IMR-90 (cell line): Measurements from ENCODE around the gene GLDC. TPM values are rescaled to one million over a fixed set of nuclear protein-coding genes. Genes with fewer than 3 reads are reported as not detected.
A peak's percentile ranks its signal among the peaks of the same experiment; 100 is the strongest.

Source experiments
- ATAC-seq: fragments of 200-7000 bp; cut with Tn5 transposase; 2 replicates; pipeline ENCODE4 v1.9.1; 2020; ENCODE audit warnings: low read depth, mild to moderate bottlenecking, moderate library complexity
- BruUV-seq: library from RNA; stranded (reverse); fragments of 400-500 nt; replicated peaks from 2 replicates; lab custom pipeline; 2021; lab: Mats Ljungman, UMichigan
- CTCF ChIA-PET: fragments of 300-600 bp; formaldehyde crosslinking; extraction: SDS; loops from one replicate; lab custom pipeline; 2021; ENCODE audit warnings: antibody characterized with exemption; lab: Yijun Ruan, JAX
- POLR2A ChIA-PET: fragments of 300-600 bp; sonication (Branson Sonifier 250); formaldehyde crosslinking; loops from one replicate; lab custom pipeline; 2022; ENCODE audit warnings: antibody characterized with exemption; ENCODE audit not compliant: unreplicated experiment; lab: Charles Lee
- DNase-seq: peaks from one replicate; pipeline ENCODE4 v3.0.0; 2013
- H2AFZ ChIP-seq: replicated peaks from 2 replicates; pipeline ENCODE3; 2013; ENCODE audit warnings: low read length, mild to moderate bottlenecking; ENCODE audit not compliant: poor library complexity
- H2AK5ac ChIP-seq: 2 replicates; pipeline ENCODE4 v1.6.1; 2013; ENCODE audit warnings: low read depth, low read length, inconsistent platforms
- H2AK9ac ChIP-seq: replicated peaks from 2 replicates; pipeline ENCODE3; 2013; ENCODE audit warnings: mild to moderate bottlenecking, low read depth, low read length, moderate library complexity; ENCODE audit not compliant: poor library complexity
- H2BK120ac ChIP-seq: 2 replicates; pipeline ENCODE4 v1.6.1; 2013; ENCODE audit warnings: low read depth, low read length, inconsistent platforms
- H2BK15ac ChIP-seq: 3 replicates; pipeline ENCODE4 v1.6.1; 2013; ENCODE audit warnings: low read depth, low read length, inconsistent platforms
- H2BK20ac ChIP-seq: 2 replicates; pipeline ENCODE4 v1.6.1; 2013; ENCODE audit warnings: low read depth, mild to moderate bottlenecking, inconsistent platforms, low read length, moderate library complexity
- H2BK5ac ChIP-seq: 2 replicates; pipeline ENCODE4 v1.6.1; 2013; ENCODE audit warnings: mild to moderate bottlenecking, low read depth, low read length, inconsistent platforms; ENCODE audit not compliant: poor library complexity, severe bottlenecking
- H3K14ac ChIP-seq: replicated peaks from 2 replicates; pipeline ENCODE4 v1.6.1; 2013; ENCODE audit warnings: low read depth, low read length, inconsistent platforms
- H3K18ac ChIP-seq: 2 replicates; pipeline ENCODE4 v1.6.1; 2013; ENCODE audit warnings: low read depth, low read length, control low read depth
- H3K23ac ChIP-seq: 2 replicates; pipeline ENCODE4 v1.6.1; 2013; ENCODE audit warnings: low read depth, low read length, inconsistent platforms
- H3K27ac ChIP-seq: 2 replicates; pipeline ENCODE4 v1.5.1; 2013; ENCODE audit warnings: mild to moderate bottlenecking, control low read depth, low read length; ENCODE audit not compliant: insufficient read depth
- H3K27me3 ChIP-seq: 2 replicates; pipeline ENCODE4 v1.6.1; 2013; ENCODE audit warnings: low read length; ENCODE audit not compliant: control insufficient read depth, insufficient read depth
- H3K36me3 ChIP-seq: 2 replicates; pipeline ENCODE4 v1.6.1; 2013; ENCODE audit warnings: low read length, mixed read lengths; ENCODE audit not compliant: control insufficient read depth, insufficient read depth
- H3K4ac ChIP-seq: 2 replicates; pipeline ENCODE4 v1.6.1; 2013; ENCODE audit warnings: low read depth, low read length, inconsistent platforms
- H3K4me1 ChIP-seq: 2 replicates; pipeline ENCODE4 v1.6.1; 2013; ENCODE audit warnings: low read length, mixed read lengths; ENCODE audit not compliant: control insufficient read depth, insufficient read depth
- H3K4me2 ChIP-seq: 2 replicates; pipeline ENCODE4 v1.6.1; 2013; ENCODE audit warnings: low read depth, mild to moderate bottlenecking, control low read depth, low read length, moderate library complexity
- H3K4me3 ChIP-seq: 2 replicates; pipeline ENCODE4 v1.5.1; 2013; ENCODE audit warnings: low read depth, mild to moderate bottlenecking, control low read depth, low read length, moderate library complexity; ENCODE audit not compliant: insufficient read depth
- H3K56ac ChIP-seq: 2 replicates; pipeline ENCODE4 v1.6.1; 2013; ENCODE audit warnings: low read length, inconsistent platforms; ENCODE audit not compliant: insufficient read depth; ENCODE audit errors: extremely low read depth
- H3K79me1 ChIP-seq, 2 experiments: 2 replicates each; pipeline ENCODE4 v1.6.1; 2013; ENCODE audit warnings: low read length in 2 of 2, inconsistent platforms in 1 of 2, low read depth in 1 of 2
- H3K9ac ChIP-seq: 2 replicates; pipeline ENCODE4 v1.6.1; 2013; ENCODE audit warnings: low read depth, low read length, control low read depth
- H3K9me1 ChIP-seq: 2 replicates; pipeline ENCODE4 v1.6.1; 2013; ENCODE audit warnings: low read length, inconsistent platforms; ENCODE audit not compliant: insufficient read depth
- H3K9me3 ChIP-seq: 2 replicates; pipeline ENCODE4 v1.6.1; 2013; ENCODE audit warnings: low read length; ENCODE audit not compliant: control insufficient read depth, insufficient read depth
- H4K20me1 ChIP-seq: 2 replicates; pipeline ENCODE4 v1.6.1; 2013; ENCODE audit warnings: low read length, inconsistent platforms; ENCODE audit not compliant: insufficient read depth
- H4K5ac ChIP-seq: 2 replicates; pipeline ENCODE4 v1.6.1; 2013; ENCODE audit warnings: mild to moderate bottlenecking, low read depth, low read length, control low read depth
- H4K8ac ChIP-seq, 2 experiments: 2 replicates each; pipeline ENCODE4 v1.6.1; 2013; ENCODE audit warnings: low read depth in 2 of 2, low read length in 2 of 2, control low read depth in 1 of 2, inconsistent platforms in 1 of 2
- H4K91ac ChIP-seq: 2 replicates; pipeline ENCODE4 v1.6.1; 2013; ENCODE audit warnings: low read depth, low read length, inconsistent platforms; ENCODE audit not compliant: insufficient read depth
- CEBPB ChIP-seq: IDR thresholded peaks from 2 replicates; pipeline ENCODE4 v1.6.1; 2012; ENCODE audit warnings: low read depth, low read length, improper control_type of control experiment
- CHD1 ChIP-seq: IDR thresholded peaks from 2 replicates; pipeline ENCODE4 v1.6.1; 2012; ENCODE audit warnings: low read depth, low read length, improper control_type of control experiment
- MAZ ChIP-seq: IDR thresholded peaks from 2 replicates; pipeline ENCODE4 v1.6.1; 2012; ENCODE audit warnings: low read depth, mild to moderate bottlenecking, low read length, improper control_type of control experiment, moderate library complexity, borderline replicate concordance
- MXI1 ChIP-seq: IDR thresholded peaks from 2 replicates; pipeline ENCODE4 v1.6.1; 2012; ENCODE audit warnings: low read depth, mild to moderate bottlenecking, low read length, moderate library complexity, borderline replicate concordance
- NFE2L2 ChIP-seq: fragments of 150-350 bp; IDR thresholded peaks from 2 replicates; pipeline ENCODE4 v1.6.1; 2016; ENCODE audit warnings: low read depth, mild to moderate bottlenecking, low read length
- RAD21 ChIP-seq: IDR thresholded peaks from 2 replicates; pipeline ENCODE4 v1.6.1; 2012; ENCODE audit warnings: low read length, improper control_type of control experiment
- RCOR1 ChIP-seq: IDR thresholded peaks from 2 replicates; pipeline ENCODE4 v1.6.1; 2012; ENCODE audit warnings: mild to moderate bottlenecking, low read length, improper control_type of control experiment; ENCODE audit not compliant: insufficient replicate concordance
- RFX5 ChIP-seq: IDR thresholded peaks from 2 replicates; pipeline ENCODE4 v1.8.0; 2012; ENCODE audit warnings: low read depth, mild to moderate bottlenecking, low read length, moderate library complexity
- SMC3 ChIP-seq: fragments of 150-350 bp; IDR thresholded peaks from 2 replicates; pipeline ENCODE4 v1.6.1; 2016; ENCODE audit warnings: low read depth, mild to moderate bottlenecking, antibody characterized with exemption, low read length, moderate library complexity
- WGBS, 2 experiments: methylation state at CpG; one replicate each; pipeline versions ENCODE4 v1.1.5 to v1.1.7; 2013; ENCODE audit warnings: missing lambda C conversion rate in 2 of 2; ENCODE audit not compliant: insufficient read length in 1 of 2; ENCODE audit errors: extremely low coverage in 2 of 2; 5-methylcytosine and 5-hydroxymethylcytosine counted together
- dilution Hi-C: fragments of 300-500 bp; cut with HindIII; formaldehyde crosslinking; loops from one replicate; pipeline ENCODE4 v1.14.3; 2018; ENCODE audit warnings: low sequenced_read_pairs; ENCODE audit not compliant: unreplicated experiment
- in situ Hi-C: fragments of 300-500 bp; cut with MboI; formaldehyde crosslinking; loops from 3 replicates; pipeline ENCODE4 v1.14.3; 2019; ENCODE audit warnings: low sequenced_read_pairs, inconsistent platforms, mixed read lengths
- intact Hi-C: fragments of 100-400 bp; cut with micrococcal nuclease; formaldehyde crosslinking; loops from 2 replicates; pipeline ENCODE4 v1.10.0; 2022
- polyA plus RNA-seq, 3 experiments: library from polyadenylated mRNA; depleted of rRNA; stranded (reverse); fragments of >200 nt; gene quantifications; 2 replicates each; pipeline ENCODE4 v1.2.3, GENCODE V29; 2012; ENCODE audit warnings: low replicate concordance in 1 of 3
- total RNA-seq: library from RNA; depleted of rRNA; stranded (reverse); fragments of >200 nt; gene quantifications from 2 replicates; pipeline ENCODE4 v1.2.3, GENCODE V29; 2012
- TF ChIP-seq, protein P1 (sequence below): fragments of 150-350 bp; IDR thresholded peaks from 2 replicates; pipeline ENCODE4 v1.6.1; 2016; ENCODE audit warnings: low read depth, mild to moderate bottlenecking, low read length, moderate library complexity, borderline replicate concordance
- TF ChIP-seq, protein P2 (sequence below): fragments of 150-350 bp; IDR thresholded peaks from 2 replicates; pipeline ENCODE4 v1.6.1; 2017; ENCODE audit warnings: mild to moderate bottlenecking, antibody characterized with exemption, low read length, low read depth

The GLDC gene
- total and polyA plus RNA-seq, 2 of the 4 experiments (the other 2 are of a cell fraction) = 0.36 to 0.50 TPM

DNA sequence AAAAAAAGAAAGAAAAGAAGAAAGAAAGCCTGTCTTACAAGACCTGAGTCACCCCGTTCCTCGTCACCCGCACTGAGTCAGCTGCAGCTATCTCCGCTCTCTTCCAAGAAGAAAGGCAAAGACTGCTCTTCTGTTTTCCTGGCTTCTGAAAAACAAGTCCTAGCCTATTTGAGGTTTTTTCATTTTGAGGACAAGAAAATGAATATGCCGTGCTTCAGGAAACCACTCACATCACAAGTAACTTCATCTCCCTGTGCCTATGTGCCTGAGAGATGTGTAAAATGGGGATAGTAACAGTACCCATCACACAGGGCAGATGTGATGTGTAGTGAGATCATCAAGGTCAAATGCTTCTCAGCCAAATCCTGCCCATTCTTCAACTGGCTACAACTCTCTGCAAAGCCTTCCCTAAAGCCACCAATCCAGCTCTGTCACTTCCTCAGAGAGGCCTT, 78.4 kb downstream of the GLDC start (continued):
- TF ChIP-seq RAD21 = no peak

DNA sequence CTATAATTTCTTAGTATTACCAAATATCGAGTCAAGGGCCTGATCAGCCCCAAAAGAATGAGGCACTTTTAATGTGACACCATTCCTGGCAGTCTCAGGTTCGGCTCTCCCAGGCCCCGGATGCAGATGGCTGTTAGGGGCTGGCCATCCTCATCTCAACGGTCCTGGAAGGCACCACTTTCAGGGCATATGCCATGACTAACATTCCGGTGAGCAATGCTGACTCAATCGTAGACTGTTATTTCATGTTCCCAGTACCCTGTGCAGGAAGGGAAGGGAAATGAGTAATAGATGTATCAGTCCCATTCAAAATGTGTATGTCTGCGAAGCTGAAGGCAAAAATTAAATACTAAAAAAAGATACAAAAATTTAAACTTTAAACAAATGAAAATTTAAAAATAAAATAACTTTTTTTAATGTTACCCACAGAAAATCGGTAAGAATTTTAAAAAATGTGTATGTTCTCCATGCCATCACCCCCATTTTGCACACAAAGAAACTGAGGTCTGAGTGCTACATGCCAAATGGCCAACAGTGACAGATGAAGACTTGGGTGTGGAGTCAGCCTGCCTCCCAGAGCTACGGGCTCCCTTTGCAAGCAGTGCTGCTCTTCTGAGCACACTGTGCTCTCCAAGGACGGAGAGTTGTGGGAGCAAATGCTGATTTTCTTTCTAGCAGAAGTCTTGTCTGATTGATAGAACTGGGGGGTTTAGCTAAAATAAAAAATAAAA, 79.0 kb downstream of the GLDC start:
- peak overlapping the region; percentile 93 for H3K4me2 ChIP-seq
- intact Hi-C loops = loop anchor here (1.0 to 5.0 kb wide), 3 partner anchors 42 to 509 kb away; no protein-coding TSS in a partner anchor
- peaks cover 12% of the 10 kb centered on the region for H3K4me1 ChIP-seq
- peak overlapping the region; percentile 85 for H3K9ac ChIP-seq
- H3K79me1 ChIP-seq = peaks cover 0 to 8% of the 10 kb centered on the region in 2 experiments; a peak in 1 of 4 replicates
- no CpG with 5 or more reads among the region's 10 CpGs for WGBS, 2 experiments
- H2AK5ac ChIP-seq = peak overlapping the region; percentile 92
- H3K27me3 ChIP-seq = no peaks in the 10 kb centered on the region
- no TSS peak for BruUV-seq
- H3K36me3 ChIP-seq = no peaks in the 10 kb centered on the region
- H4K20me1 ChIP-seq = no peaks in the 10 kb centered on the region
- peak overlapping the region; percentile 99 for H3K56ac ChIP-seq
- no peaks in the 10 kb centered on the region for H3K9me1 ChIP-seq
- peak overlapping the region; percentile 94 for H4K5ac ChIP-seq
- ChIA-PET POLR2A (interaction anchor here (0.6 kb wide), 1 partner anchor 1812 kb away, joined by 3 read pairs; no protein-coding TSS in a partner anchor), CTCF (interaction anchor here (2.6 kb wide), 1 partner anchor 211 kb away, joined by 8 read pairs; no protein-coding TSS in a partner anchor)
- peak overlapping the region; percentile 88; the same call in 2 of the 3 replicates for H2BK15ac ChIP-seq
- H3K9me3 ChIP-seq = no peaks in the 10 kb centered on the region
- H3K4me3 ChIP-seq = peak overlapping the region; percentile 38; the same call in 1 of the 2 replicates
- peak overlapping the region; percentile 97 for H2BK20ac ChIP-seq
- ATAC-seq (peak; percentile 85), DNase-seq (peak; percentile 99)
- peak overlapping the region; percentile 81 to 95 for H4K8ac ChIP-seq
- H3K27ac ChIP-seq = peak overlapping the region; percentile 98
- H3K23ac ChIP-seq = peak overlapping the region; percentile 91
- H4K91ac ChIP-seq = peak overlapping the region; percentile 97
- in situ Hi-C loops = loop anchor here (5.0 kb wide), 1 partner anchor 214 kb away; no protein-coding TSS in a partner anchor
- H3K18ac ChIP-seq = peak overlapping the region; percentile 97
- peak overlapping the region; percentile 81 for H2AK9ac ChIP-seq
- H2AFZ ChIP-seq = peak overlapping the region; percentile 81
- H3K14ac ChIP-seq = peak overlapping the region; percentile 95
- peak overlapping the region; percentile 99 for H2BK120ac ChIP-seq
- peak overlapping the region; percentile 97 for H3K4ac ChIP-seq
- dilution Hi-C loops = no loop called here
- peak overlapping the region; percentile 99 for H2BK5ac ChIP-seq
- TF ChIP-seq MXI1 = no peak
- TF ChIP-seq RFX5 = no peak
- peak; percentile 95 for TF ChIP-seq CEBPB
- TF ChIP-seq, protein P1, sequence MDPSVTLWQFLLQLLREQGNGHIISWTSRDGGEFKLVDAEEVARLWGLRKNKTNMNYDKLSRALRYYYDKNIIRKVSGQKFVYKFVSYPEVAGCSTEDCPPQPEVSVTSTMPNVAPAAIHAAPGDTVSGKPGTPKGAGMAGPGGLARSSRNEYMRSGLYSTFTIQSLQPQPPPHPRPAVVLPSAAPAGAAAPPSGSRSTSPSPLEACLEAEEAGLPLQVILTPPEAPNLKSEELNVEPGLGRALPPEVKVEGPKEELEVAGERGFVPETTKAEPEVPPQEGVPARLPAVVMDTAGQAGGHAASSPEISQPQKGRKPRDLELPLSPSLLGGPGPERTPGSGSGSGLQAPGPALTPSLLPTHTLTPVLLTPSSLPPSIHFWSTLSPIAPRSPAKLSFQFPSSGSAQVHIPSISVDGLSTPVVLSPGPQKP = no peak
- TF ChIP-seq, protein P2, sequence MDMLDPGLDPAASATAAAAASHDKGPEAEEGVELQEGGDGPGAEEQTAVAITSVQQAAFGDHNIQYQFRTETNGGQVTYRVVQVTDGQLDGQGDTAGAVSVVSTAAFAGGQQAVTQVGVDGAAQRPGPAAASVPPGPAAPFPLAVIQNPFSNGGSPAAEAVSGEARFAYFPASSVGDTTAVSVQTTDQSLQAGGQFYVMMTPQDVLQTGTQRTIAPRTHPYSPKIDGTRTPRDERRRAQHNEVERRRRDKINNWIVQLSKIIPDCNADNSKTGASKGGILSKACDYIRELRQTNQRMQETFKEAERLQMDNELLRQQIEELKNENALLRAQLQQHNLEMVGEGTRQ = peak; percentile 43; the same call in 1 of the 2 replicates
- no peak for TF ChIP-seq CHD1
- 0 out of 2 replicates have a peak, but pooled peaks have one; percentile 9 for TF ChIP-seq NFE2L2
- no peak for TF ChIP-seq MAZ
- TF ChIP-seq RCOR1 = peak; percentile 14
- TF ChIP-seq SMC3 = peak; percentile 8; the same call in 1 of the 2 replicates
